Measurements from ENCODE around the gene NUP210. TPM values are rescaled to one million over a fixed set of nuclear protein-coding genes. Genes with fewer than 3 reads are reported as not detected.

The NUP210 gene
- total and polyA plus RNA-seq, 2 experiments from 2014 or later, result 13.8 to 73.9 TPM

- Mint-ChIP-seq H3K4me1 (no peaks in the 10 kb centered on the region), H3K9me3 (no peaks in the 10 kb centered on the region), H3K27me3 (ENCODE audit: insufficient read depth, low read depth, poor library complexity) (peaks cover 19% of the 10 kb centered on the region), H3K36me3 (ENCODE audit: low read depth) (peaks cover 69% of the 10 kb centered on the region), H3K4me3 (no peak overlapping the region), H3K27ac (no peak overlapping the region)
- Histone ChIP-seq H4K20me1 (replicated peaks; ENCODE audit: insufficient read depth) (no peaks in the 10 kb centered on the region), H2AFZ (no peak overlapping the region), H3K4me2 (no peak overlapping the region), H3K9me2 (ENCODE audit: insufficient read depth) (no peaks in the 10 kb centered on the region), H3K4me1 (ENCODE audit: insufficient read depth) (no peaks in the 10 kb centered on the region), H3K79me2 (replicated peaks; ENCODE audit: insufficient read depth) (no peaks in the 10 kb centered on the region), H3K36me3 (ENCODE audit: insufficient read depth) (no peaks in the 10 kb centered on the region; the same call in 1 of the 2 replicates), H3K4me3 (no peak overlapping the region), H3K27ac (ENCODE audit: low read depth) (no peak overlapping the region), H3F3A (replicated peaks; ENCODE audit: low read depth) (no peaks in the 10 kb centered on the region), H3K27me3 (ENCODE audit: insufficient read depth) (no peaks in the 10 kb centered on the region)
- ATAC-seq, result no peak
- TF ChIP-seq POLR2AphosphoS5 (IDR thresholded peaks at IDR 0.05; ENCODE audit: low read depth) (no peak), CREB1 (CRISPR knock-in tag; IDR thresholded peaks at IDR 0.05; ENCODE audit: low read depth) (no peak), ZNF331 (CRISPR knock-in tag; IDR thresholded peaks at IDR 0.05; ENCODE audit: low read depth) (no peak), REST (IDR thresholded peaks at IDR 0.05; ENCODE audit: unreplicated experiment) (no peak), ZNF114 (CRISPR knock-in tag; IDR thresholded peaks at IDR 0.05) (no peak), EZH2phosphoT487 (IDR thresholded peaks at IDR 0.05; ENCODE audit: unreplicated experiment) (no peak), STAT1 (IDR thresholded peaks at IDR 0.05; ENCODE audit: unreplicated experiment) (no peak), CTCF (conservative IDR thresholded peaks at IDR 0.05; ENCODE audit: low read depth in 2 of 2) (no peak), ETS1 (IDR thresholded peaks at IDR 0.05) (no peak), JUNB (IDR thresholded peaks at IDR 0.05; ENCODE audit: unreplicated experiment) (no peak), ZNF462 (CRISPR knock-in tag; IDR thresholded peaks at IDR 0.05) (no peak)
- no peak for DNase-seq (ENCODE audit: low spot score)
These were observed 103.5 kb downstream of the NUP210 start for GRCh38 chr3:13316603-13317002.

Data from GM23338 (cell line).